Esophagus squamous epithelium (tissue), 5 donors: Measurements from ENCODE around the gene ZNF814. TPM values are rescaled to one million over a fixed set of nuclear protein-coding genes. Genes with fewer than 3 reads are reported as not detected.
A peak's percentile ranks its signal among the peaks of the same experiment; 100 is the strongest.
"Not testable (repeated sequence)": the region's sequence is repeated elsewhere in the genome, so short reads cannot be mapped to it uniquely, and the experiment has no call there.

Experiments
- DNase-seq: peaks from one replicate; lab custom pipeline; 2025; lab: John Stamatoyannopoulos, UW
- H3K27ac ChIP-seq, 4 donors: fragments of 200-600 bp; sonication (generic); one replicate each; pipeline ENCODE4 v1.5.1; 2016 to 2019; ENCODE audit warnings: mild to moderate bottlenecking in 1 of 4
- H3K27me3 ChIP-seq, 4 donors: fragments of 200-600 bp; sonication (generic); 1 replicate in 3 of 4; 2 replicates in 1 of 4; pipeline versions ENCODE4 v1.5.1 to v1.6.0; 2017 to 2021; ENCODE audit warnings: antibody characterized with exemption in 1 of 4
- H3K36me3 ChIP-seq, 3 donors: fragments of 200-600 bp; sonication (generic); one replicate each; pipeline ENCODE4 v1.5.1; 2016 to 2019
- H3K4me1 ChIP-seq, 3 donors: fragments of 200-600 bp; sonication (generic); one replicate each; pipeline ENCODE4 v1.5.1; 2017 to 2019
- H3K4me3 ChIP-seq, 4 donors: fragments of 200-600 bp; sonication (generic); 1 replicate in 3 of 4; 2 replicates in 1 of 4; pipeline ENCODE4 v1.5.1; 2016 to 2019; ENCODE audit warnings: mild to moderate bottlenecking in 2 of 4, moderate library complexity in 1 of 4
- H3K9me3 ChIP-seq, 3 donors: fragments of 200-600 bp; sonication (generic); one replicate each; pipeline ENCODE4 v1.5.1; 2016 to 2019
- CTCF ChIP-seq, 6 experiments: fragments of 450-650 bp in 4 of 6; fragments of 200-600 bp in 2 of 6; sonication (generic) in 2 of 6; IDR thresholded peaks; one replicate each; pipeline ENCODE4 v1.5.1; 2016 to 2019; ENCODE audit warnings: antibody characterized with exemption in 6 of 6, mild to moderate bottlenecking in 4 of 6, moderate library complexity in 4 of 6
- POLR2A ChIP-seq, 4 donors: fragments of 450-650 bp; IDR thresholded peaks; one replicate each; pipeline ENCODE4 v1.6.1; 2017; ENCODE audit warnings: antibody characterized with exemption in 4 of 4, mild to moderate bottlenecking in 4 of 4, moderate library complexity in 3 of 4
- WGBS, 2 donors: methylation state at CpG; one replicate each; pipeline ENCODE4 v1.1.5; 2018; 5-methylcytosine and 5-hydroxymethylcytosine counted together
- intact Hi-C: fragments of 100-400 bp; cut with DNase I; formaldehyde crosslinking; loops from one replicate; pipeline ENCODE4 v1.15.0; 2022
- total RNA-seq, 4 donors: library from RNA; depleted of rRNA; stranded (reverse); fragments of >200 nt; gene quantifications; one replicate each; pipeline ENCODE4 v1.1.0, GENCODE V29; 2016
- donor health status: DM: yes; HTN: yes; CAD: no.

ZNF814 gene
- total RNA-seq, 4 donors from 2014 or later: 3.0 to 12.6 (median 5.0) TPM

GRCh38 chr19:57812226-57812625 is 76.6 kb downstream of the ZNF814 start:
- Histone ChIP-seq H3K4me1 (peaks cover 10 to 35% (median 18%) of the 10 kb centered on the region in 3 donors), H3K4me3 (no peak overlapping the region), H3K27ac (no peak overlapping the region), H3K9me3 (no peaks in the 10 kb centered on the region), H3K27me3 (no peaks in the 10 kb centered on the region), H3K36me3 (peaks cover 0 to 53% (median 4%) of the 10 kb centered on the region in 3 donors)
- WGBS, 2 donors: 69 to 74% methylated on average over 3 of the region's 3 CpGs
- no peak for DNase-seq
- TF ChIP-seq CTCF (IDR thresholded peaks at IDR 0.05): no peak
- no peak for TF ChIP-seq POLR2A (IDR thresholded peaks at IDR 0.05)
- intact Hi-C loops: no loop called here

DNA sequence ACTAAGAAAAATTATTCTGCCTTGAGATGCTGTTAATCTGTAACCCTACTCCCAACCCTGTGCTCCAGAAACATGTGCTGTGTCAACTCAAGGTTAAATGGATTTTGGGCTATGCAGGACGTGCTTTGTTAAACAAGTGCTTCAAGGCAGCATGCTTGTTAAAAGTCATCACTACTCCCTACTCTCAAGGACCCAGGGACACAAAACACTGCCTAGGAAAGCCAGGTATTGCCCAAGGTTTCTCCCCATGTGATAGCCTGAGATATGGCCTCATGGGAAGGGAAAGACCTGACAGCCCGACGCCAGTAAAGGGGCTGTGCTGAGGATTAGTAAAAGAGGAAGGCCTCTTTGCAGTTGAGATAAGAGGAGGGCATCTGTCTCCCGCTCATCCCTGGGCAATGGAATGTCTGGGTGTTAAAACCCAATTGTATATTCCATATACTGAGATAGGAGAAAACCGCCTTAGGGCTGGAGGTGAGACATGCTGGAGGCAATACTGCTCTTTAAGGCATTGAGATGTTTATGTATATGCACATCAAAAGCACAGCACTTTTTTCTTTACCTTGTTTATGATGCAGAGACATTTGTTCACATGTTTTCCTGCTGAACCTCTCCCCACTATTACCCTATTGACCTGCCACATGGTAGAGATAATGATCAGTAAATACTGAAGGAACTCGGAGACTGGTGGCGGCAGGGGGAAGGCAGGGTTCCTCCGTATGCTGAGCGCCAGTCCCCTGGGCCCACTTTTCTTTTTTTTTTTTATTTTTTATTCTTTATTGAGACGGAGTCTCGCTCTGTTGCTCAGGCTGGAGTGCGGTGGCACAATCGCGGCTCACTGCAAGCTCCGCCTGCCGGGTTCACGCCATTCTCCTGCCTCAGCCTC is 78.2 kb downstream of the ZNF814 start:
- DNase-seq, H3K9me3 ChIP-seq, H3K4me3 ChIP-seq, H3K27ac ChIP-seq, H3K27me3 ChIP-seq, intact Hi-C loops: not testable (repeated sequence)
- H3K4me1 ChIP-seq: peaks cover 10 to 43% (median 24%) of the 10 kb centered on the region in 3 donors
- WGBS, 2 donors: 86 to 89% methylated on average over 16 to 17 of the region's 17 CpGs
- peaks cover 0 to 65% (median 4%) of the 10 kb centered on the region in 3 donors for H3K36me3 ChIP-seq

DNA sequence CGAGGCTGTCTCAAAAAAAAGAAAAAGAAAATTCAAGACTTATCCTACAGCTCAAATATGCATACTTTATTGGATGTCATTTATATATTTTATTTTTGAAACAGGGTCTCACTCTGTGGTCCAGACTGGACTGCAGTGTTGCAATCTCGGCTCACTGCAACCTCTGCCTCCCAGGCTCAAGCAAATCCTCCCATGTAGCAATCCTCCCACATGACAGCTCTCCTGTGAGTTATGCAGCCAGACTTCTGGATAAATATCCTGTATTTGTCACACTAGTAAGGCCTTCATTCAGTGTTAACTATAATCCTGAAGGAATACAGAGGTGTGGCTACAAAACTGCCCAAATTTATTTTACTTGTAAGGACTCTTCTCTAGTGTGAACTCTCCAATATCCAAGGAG is 81.3 kb downstream of the ZNF814 start:
- no peak for DNase-seq
- Histone ChIP-seq H3K27me3 (no peaks in the 10 kb centered on the region), H3K4me1 (peaks cover 12 to 47% (median 23%) of the 10 kb centered on the region in 3 donors), H3K36me3 (peaks cover 0 to 61% (median 4%) of the 10 kb centered on the region in 3 donors), H3K27ac (no peak overlapping the region), H3K4me3 (no peak overlapping the region), H3K9me3 (no peaks in the 10 kb centered on the region)
- no peak for TF ChIP-seq CTCF (IDR thresholded peaks at IDR 0.05)
- TF ChIP-seq POLR2A (IDR thresholded peaks at IDR 0.05): no peak
- intact Hi-C loops: no loop called here
- 93 to 98% methylated on average over 2 of the region's 2 CpGs for WGBS, 2 donors

DNA sequence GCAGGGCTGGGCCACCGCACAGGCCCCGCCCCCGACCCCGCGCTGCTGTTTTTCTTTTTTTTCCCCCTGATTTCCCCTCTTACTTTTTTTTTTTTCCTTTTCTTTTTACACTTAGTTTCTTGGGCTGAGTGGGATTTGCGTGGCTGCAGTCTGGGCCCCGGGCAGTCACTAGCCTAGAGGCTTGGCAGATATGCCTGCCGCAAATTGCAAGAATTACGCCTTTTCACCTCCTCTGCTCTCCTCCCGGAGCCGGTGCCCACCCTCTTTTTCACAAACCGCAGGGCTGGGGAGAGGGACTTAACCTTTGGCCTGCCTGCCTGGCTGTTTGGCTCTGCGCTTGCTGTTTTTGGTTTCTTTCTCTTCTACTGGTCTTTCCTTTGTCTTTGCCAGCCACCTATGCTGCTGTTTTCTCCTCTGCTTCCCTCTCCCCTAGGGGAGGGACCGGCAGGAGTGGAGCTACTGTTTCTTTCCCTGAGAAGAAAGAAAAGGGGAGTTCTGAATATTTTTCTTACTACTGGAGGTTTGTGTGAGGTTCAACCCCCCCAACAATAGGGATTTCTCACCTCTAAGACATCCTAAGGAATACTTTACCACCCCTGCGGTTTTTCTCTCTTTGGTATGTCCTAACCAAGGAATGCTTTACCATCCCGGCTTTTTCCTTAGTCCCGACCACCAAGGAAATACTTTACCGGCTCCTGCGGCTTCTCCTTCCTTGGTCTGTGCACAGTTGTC is 85.1 kb downstream of the ZNF814 start:
- TF ChIP-seq CTCF (IDR thresholded peaks at IDR 0.05): no peak
- no peak for TF ChIP-seq POLR2A (IDR thresholded peaks at IDR 0.05)
- Histone ChIP-seq H3K4me1 (peaks cover 17 to 78% (median 45%) of the 10 kb centered on the region in 3 donors), H3K27ac (peak overlapping the region; percentile 87 to 91 (median 90)), H3K9me3 (no peaks in the 10 kb centered on the region), H3K36me3 (peaks cover 0 to 27% (median 4%) of the 10 kb centered on the region in 3 donors), H3K27me3 (no peaks in the 10 kb centered on the region), H3K4me3 (peak overlapping the region; percentile 33 to 67 (median 56))
- WGBS, 2 donors: 3 to 9% methylated on average over 18 to 19 of the region's 19 CpGs
- intact Hi-C loops: no loop called here
- DNase-seq: no peak

- Histone ChIP-seq H3K9me3 (no peaks in the 10 kb centered on the region), H3K27ac (peak overlapping the region in 3 of 4 donors; percentile 87 to 91 (median 89)), H3K4me1 (peaks cover 17 to 84% (median 46%) of the 10 kb centered on the region in 3 donors), H3K36me3 (peaks cover 0 to 23% (median 4%) of the 10 kb centered on the region in 3 donors), H3K4me3 (peak overlapping the region; percentile 33 to 67 (median 56)), H3K27me3 (no peaks in the 10 kb centered on the region)
- DNase-seq: no peak
- intact Hi-C loops: no loop called here
- WGBS, 2 donors: 11 to 12% methylated on average over 6 of the region's 6 CpGs
- no peak for TF ChIP-seq POLR2A (IDR thresholded peaks at IDR 0.05)
- TF ChIP-seq CTCF (IDR thresholded peaks at IDR 0.05): no peak
Observed at GRCh38 chr19:57803265-57803593, 85.6 kb downstream of the ZNF814 start.
